Esophagus squamous epithelium (tissue), 5 donors: Measurements from ENCODE around the gene CDHR4. TPM values are rescaled to one million over a fixed set of nuclear protein-coding genes. Genes with fewer than 3 reads are reported as not detected.

ENCODE experiments used
- DNase-seq: peaks from one replicate; lab custom pipeline; 2025; lab: John Stamatoyannopoulos, UW
- H3K27ac ChIP-seq, 4 donors: fragments of 200-600 bp; sonication (generic); one replicate each; pipeline ENCODE4 v1.5.1; 2016 to 2019; ENCODE audit warnings: mild to moderate bottlenecking in 1 of 4
- H3K27me3 ChIP-seq, 4 donors: fragments of 200-600 bp; sonication (generic); 1 replicate in 3 of 4; 2 replicates in 1 of 4; pipeline versions ENCODE4 v1.5.1 to v1.6.0; 2017 to 2021; ENCODE audit warnings: antibody characterized with exemption in 1 of 4
- H3K36me3 ChIP-seq, 3 donors: fragments of 200-600 bp; sonication (generic); one replicate each; pipeline ENCODE4 v1.5.1; 2016 to 2019
- H3K4me1 ChIP-seq, 3 donors: fragments of 200-600 bp; sonication (generic); one replicate each; pipeline ENCODE4 v1.5.1; 2017 to 2019
- H3K4me3 ChIP-seq, 4 donors: fragments of 200-600 bp; sonication (generic); 1 replicate in 3 of 4; 2 replicates in 1 of 4; pipeline ENCODE4 v1.5.1; 2016 to 2019; ENCODE audit warnings: mild to moderate bottlenecking in 2 of 4, moderate library complexity in 1 of 4
- H3K9me3 ChIP-seq, 3 donors: fragments of 200-600 bp; sonication (generic); one replicate each; pipeline ENCODE4 v1.5.1; 2016 to 2019
- POLR2A ChIP-seq, 4 donors: fragments of 450-650 bp; IDR thresholded peaks; one replicate each; pipeline ENCODE4 v1.6.1; 2017; ENCODE audit warnings: antibody characterized with exemption in 4 of 4, mild to moderate bottlenecking in 4 of 4, moderate library complexity in 3 of 4
- WGBS, 2 donors: methylation state at CpG; one replicate each; pipeline ENCODE4 v1.1.5; 2018; 5-methylcytosine and 5-hydroxymethylcytosine counted together
- intact Hi-C: fragments of 100-400 bp; cut with DNase I; formaldehyde crosslinking; loops from one replicate; pipeline ENCODE4 v1.15.0; 2022
- total RNA-seq, 4 donors: library from RNA; depleted of rRNA; stranded (reverse); fragments of >200 nt; gene quantifications; one replicate each; pipeline ENCODE4 v1.1.0, GENCODE V29; 2016
- TF ChIP-seq, protein P1 (sequence below), 6 experiments: fragments of 450-650 bp in 4 of 6; fragments of 200-600 bp in 2 of 6; sonication (generic) in 2 of 6; IDR thresholded peaks; one replicate each; pipeline ENCODE4 v1.5.1; 2016 to 2019; ENCODE audit warnings: antibody characterized with exemption in 6 of 6, mild to moderate bottlenecking in 4 of 6, moderate library complexity in 4 of 6
- donor health status: DM: yes; HTN: yes; CAD: no.

CDHR4 gene
- total RNA-seq, 4 donors from 2014 or later = not detected

DNA sequence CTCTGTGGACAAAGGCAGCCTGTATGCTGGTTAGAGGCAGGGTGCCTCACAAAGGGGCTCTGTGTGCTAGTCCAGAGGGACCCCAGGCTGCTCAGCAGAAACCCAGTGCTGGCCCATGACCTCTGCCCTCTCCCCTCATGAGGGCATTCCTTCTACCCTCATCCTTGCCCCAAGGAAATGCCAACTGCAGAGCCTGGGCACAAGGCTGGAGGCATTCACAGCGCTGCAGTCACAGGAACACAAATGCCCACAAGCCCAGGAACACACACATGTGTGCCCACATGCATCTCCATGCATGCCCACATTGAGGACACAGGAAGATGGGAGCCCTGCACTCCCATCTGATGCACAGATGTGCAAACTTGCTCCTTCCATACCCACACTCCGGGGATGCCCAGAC lies 7.2 kb upstream of the CDHR4 start:
- Histone ChIP-seq H3K27me3 (no peaks in the 10 kb centered on the region), H3K36me3 (peaks cover 14 to 44% (median 18%) of the 10 kb centered on the region in 3 donors), H3K4me1 (peaks cover 42 to 75% (median 51%) of the 10 kb centered on the region in 3 donors), H3K27ac (peak overlapping the region; percentile 96 to 98 (median 97)), H3K9me3 (no peaks in the 10 kb centered on the region), H3K4me3 (no peak overlapping the region)
- WGBS, 2 donors = 71 to 73% methylated on average over 2 of the region's 2 CpGs
- intact Hi-C loops = no loop called here
- TF ChIP-seq, protein P1, sequence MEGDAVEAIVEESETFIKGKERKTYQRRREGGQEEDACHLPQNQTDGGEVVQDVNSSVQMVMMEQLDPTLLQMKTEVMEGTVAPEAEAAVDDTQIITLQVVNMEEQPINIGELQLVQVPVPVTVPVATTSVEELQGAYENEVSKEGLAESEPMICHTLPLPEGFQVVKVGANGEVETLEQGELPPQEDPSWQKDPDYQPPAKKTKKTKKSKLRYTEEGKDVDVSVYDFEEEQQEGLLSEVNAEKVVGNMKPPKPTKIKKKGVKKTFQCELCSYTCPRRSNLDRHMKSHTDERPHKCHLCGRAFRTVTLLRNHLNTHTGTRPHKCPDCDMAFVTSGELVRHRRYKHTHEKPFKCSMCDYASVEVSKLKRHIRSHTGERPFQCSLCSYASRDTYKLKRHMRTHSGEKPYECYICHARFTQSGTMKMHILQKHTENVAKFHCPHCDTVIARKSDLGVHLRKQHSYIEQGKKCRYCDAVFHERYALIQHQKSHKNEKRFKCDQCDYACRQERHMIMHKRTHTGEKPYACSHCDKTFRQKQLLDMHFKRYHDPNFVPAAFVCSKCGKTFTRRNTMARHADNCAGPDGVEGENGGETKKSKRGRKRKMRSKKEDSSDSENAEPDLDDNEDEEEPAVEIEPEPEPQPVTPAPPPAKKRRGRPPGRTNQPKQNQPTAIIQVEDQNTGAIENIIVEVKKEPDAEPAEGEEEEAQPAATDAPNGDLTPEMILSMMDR (IDR thresholded peaks at IDR 0.05) = no peak
- TF ChIP-seq POLR2A (IDR thresholded peaks at IDR 0.05) = no peak
- DNase-seq = no peak

DNA sequence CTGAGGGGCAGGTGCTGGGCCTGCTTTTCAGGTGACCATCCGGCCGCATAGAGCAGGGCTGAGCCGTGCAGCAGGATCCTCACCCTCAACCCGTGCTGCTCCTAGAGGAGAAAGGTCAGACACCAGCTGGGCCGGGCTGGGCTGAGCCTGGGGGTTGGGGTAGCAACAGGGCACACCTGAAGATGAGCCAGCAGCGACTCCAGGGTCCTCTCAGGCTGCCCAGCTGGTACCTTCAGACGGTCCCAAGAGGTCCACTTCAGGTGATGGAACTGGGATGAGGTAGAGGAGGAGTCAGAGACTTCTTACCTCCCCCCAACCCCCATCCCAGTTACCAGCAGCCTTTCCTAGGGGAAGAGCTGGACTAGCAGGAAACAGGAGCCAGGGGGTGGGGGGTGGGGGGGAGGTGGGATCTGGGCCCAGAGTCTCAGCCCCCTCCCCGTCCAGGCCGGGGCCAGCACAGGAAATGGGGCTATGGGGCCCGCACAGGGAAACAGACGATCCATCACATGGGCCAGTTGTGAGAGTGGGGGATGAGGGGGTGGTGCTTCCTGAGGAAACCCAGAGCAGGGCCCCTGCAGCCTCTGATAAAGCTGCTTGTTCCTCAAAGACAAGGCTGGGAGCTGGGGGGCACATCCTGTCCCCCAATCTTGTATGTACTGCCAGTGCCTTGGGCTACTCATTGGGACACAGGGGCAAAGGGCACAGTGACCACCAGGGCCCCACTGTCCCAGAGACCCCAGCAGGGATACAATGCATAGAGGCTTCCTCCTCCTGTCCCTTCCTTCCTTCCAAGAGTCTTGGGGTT lies 6.4 kb upstream of the CDHR4 start:
- H3K27me3 ChIP-seq = peaks cover 0 to 2% (median 0%) of the 10 kb centered on the region in 4 donors
- WGBS, 2 donors = 11 to 40% methylated on average over 4 of the region's 11 CpGs
- TF ChIP-seq POLR2A (IDR thresholded peaks at IDR 0.05) = no peak
- TF ChIP-seq, protein P1 (IDR thresholded peaks at IDR 0.05) = no peak

DNA sequence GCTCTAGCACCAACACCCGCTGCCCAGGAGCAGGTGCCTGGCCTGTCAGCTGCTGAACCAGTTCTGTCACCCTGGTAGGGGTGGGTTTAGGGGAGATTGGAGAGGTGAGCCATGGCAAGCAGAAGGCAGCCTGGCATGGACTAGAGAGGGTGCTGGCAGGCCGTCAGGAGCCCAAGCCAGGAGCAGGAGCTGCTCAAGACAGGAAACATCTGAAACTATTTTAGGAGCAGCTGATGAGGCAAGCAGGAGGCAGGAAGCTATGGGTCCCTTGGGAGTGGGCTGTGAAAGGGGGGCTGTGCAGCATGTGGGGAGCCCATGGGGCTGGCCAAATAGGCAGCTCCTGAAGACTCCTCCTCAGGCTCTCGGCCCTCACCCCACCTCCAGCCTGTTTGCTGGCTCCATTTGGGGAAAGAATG lies 5.7 kb upstream of the CDHR4 start:
- WGBS, 2 donors = 20 to 21% methylated on average over 2 of the region's 3 CpGs
- Histone ChIP-seq H3K27ac (peak overlapping the region; percentile 96 to 98 (median 97)), H3K4me1 (peaks cover 44 to 69% (median 51%) of the 10 kb centered on the region in 3 donors), H3K4me3 (peak overlapping the region in 3 of 4 donors; percentile 87 to 93 (median 92)), H3K36me3 (peaks cover 6 to 29% (median 10%) of the 10 kb centered on the region in 3 donors), H3K27me3 (peaks cover 0 to 2% (median 0%) of the 10 kb centered on the region in 4 donors), H3K9me3 (no peaks in the 10 kb centered on the region)
- DNase-seq = no peak
- intact Hi-C loops = no loop called here
- no peak for TF ChIP-seq POLR2A (IDR thresholded peaks at IDR 0.05)
- TF ChIP-seq, protein P1 (IDR thresholded peaks at IDR 0.05) = no peak

More for the DNA sequence above, 6.4 kb upstream of the CDHR4 start:
- Histone ChIP-seq H3K4me1 (peaks cover 44 to 69% (median 51%) of the 10 kb centered on the region in 3 donors), H3K36me3 (peaks cover 6 to 36% (median 16%) of the 10 kb centered on the region in 3 donors), H3K9me3 (no peaks in the 10 kb centered on the region), H3K4me3 (peak overlapping the region in 2 of 4 donors; percentile 87 to 93), H3K27ac (peak overlapping the region; percentile 96 to 98 (median 97))
- intact Hi-C loops = no loop called here
- no peak for DNase-seq

DNA sequence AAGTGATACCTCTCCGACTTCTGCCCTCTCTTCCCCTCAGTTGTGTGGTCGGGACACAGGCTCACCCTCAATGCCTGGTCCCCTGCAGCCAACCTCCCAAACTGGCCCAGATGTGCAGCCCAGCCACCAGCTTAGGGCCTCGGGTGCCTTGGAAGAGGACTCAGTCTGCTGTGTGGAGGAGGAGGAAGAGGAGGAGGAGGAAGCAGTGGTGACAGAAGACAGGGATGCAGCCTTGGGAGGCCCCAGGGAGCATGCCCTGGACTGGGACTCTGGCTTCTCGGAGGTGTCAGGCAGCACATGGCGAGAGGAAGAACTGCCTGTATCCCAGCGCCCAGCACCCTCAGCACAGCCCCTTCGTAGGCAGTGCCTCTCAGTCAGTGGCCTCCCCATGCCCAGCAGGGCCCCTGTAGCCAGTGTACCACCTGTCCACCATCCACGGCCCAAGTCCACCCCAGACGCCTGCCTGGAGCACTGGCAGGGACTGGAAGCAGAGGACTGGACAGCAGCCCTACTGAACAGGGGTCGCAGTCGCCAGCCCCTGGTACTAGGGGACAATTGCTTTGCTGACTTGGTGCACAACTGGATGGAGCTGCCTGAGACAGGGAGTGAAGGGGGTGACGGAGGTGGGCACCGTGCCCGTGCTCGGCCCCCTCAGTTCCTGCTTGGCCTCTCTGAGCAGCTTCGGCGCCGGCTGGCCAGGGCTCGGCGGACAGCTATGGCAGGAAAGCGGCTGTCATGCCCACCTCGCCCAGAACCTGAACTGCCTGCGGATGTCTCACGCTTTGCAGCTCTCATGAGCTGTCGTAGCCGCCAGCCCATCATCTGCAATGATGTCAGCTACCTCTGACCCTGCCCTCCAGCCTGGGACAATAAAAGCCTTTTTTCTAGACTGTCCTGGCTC lies 4.7 kb upstream of the CDHR4 start:
- DNase-seq = no peak
- 22 to 40% methylated on average over 2 to 14 of the region's 26 CpGs for WGBS, 2 donors
- Histone ChIP-seq H3K36me3 (peaks cover 0 to 19% (median 3%) of the 10 kb centered on the region in 3 donors), H3K27ac (peak overlapping the region; percentile 96 to 98 (median 97)), H3K9me3 (no peaks in the 10 kb centered on the region), H3K4me1 (peaks cover 50 to 77% (median 51%) of the 10 kb centered on the region in 3 donors), H3K4me3 (peak overlapping the region; percentile 87 to 93 (median 90)), H3K27me3 (peaks cover 0 to 2% (median 0%) of the 10 kb centered on the region in 4 donors)
- TF ChIP-seq, protein P1 (IDR thresholded peaks at IDR 0.05) = no peak
- TF ChIP-seq POLR2A (IDR thresholded peaks at IDR 0.05) = no peak
- intact Hi-C loops = loop anchor here (5.0 kb wide), 1 partner anchor 98 kb away; the partner anchor contains the start of gene MST1R
